ENCODE results near the gene TDRKH. TPM values are rescaled to one million over a fixed set of nuclear protein-coding genes. Genes with fewer than 3 reads are reported as not detected.

TDRKH gene
- total and polyA plus RNA-seq, 2 experiments from 2014 or later, result 7.8 to 12.9 TPM

- Histone ChIP-seq H3K4me3 (no peak overlapping the region), H3K27me3 (no peaks in the 10 kb centered on the region), H3K9me3 (ENCODE audit: low read depth) (no peaks in the 10 kb centered on the region), H3K4me1 (ENCODE audit: low read depth) (peaks cover 3% of the 10 kb centered on the region), H3K36me3 (no peaks in the 10 kb centered on the region), H3K27ac (no peak overlapping the region)
- DNase-seq (ENCODE audit: low read depth in 1 of 2, low spot score in 1 of 2), result peak in 1 of 2 donors; percentile 55
- no peak for TF ChIP-seq CTCF (IDR thresholded peaks at IDR 0.05; ENCODE audit: low read depth, low read length)
Measured at GRCh38 chr1:151811181-151811580, 20.9 kb upstream of the TDRKH start.

GRCh38 chr1:151809985-151810556 is 19.8 kb upstream of the TDRKH start:
- no peaks in the 10 kb centered on the region for H3K27me3 ChIP-seq
- no peaks in the 10 kb centered on the region for H3K9me3 ChIP-seq (ENCODE audit: low read depth)
- TF ChIP-seq CTCF (IDR thresholded peaks at IDR 0.05; ENCODE audit: low read depth, low read length), result no peak
- no peak overlapping the region for H3K27ac ChIP-seq
- H3K36me3 ChIP-seq, result no peaks in the 10 kb centered on the region
- DNase-seq (ENCODE audit: low read depth in 1 of 2, low spot score in 1 of 2), result no peak
- no peak overlapping the region for H3K4me3 ChIP-seq
- no peaks in the 10 kb centered on the region for H3K4me1 ChIP-seq (ENCODE audit: low read depth)

GRCh38 chr1:151809290-151809984 is 19.1 kb upstream of the TDRKH start:
- H3K27me3 ChIP-seq, result peaks cover 4% of the 10 kb centered on the region
- no peak for DNase-seq (ENCODE audit: low read depth in 1 of 2, low spot score in 1 of 2)
- H3K36me3 ChIP-seq, result no peaks in the 10 kb centered on the region
- TF ChIP-seq CTCF (IDR thresholded peaks at IDR 0.05; ENCODE audit: low read depth, low read length), result no peak
- no peak overlapping the region for H3K4me3 ChIP-seq
- H3K27ac ChIP-seq, result no peak overlapping the region
- H3K9me3 ChIP-seq (ENCODE audit: low read depth), result no peaks in the 10 kb centered on the region
- H3K4me1 ChIP-seq (ENCODE audit: low read depth), result no peaks in the 10 kb centered on the region

- Histone ChIP-seq H3K9me3 (ENCODE audit: low read depth) (no peaks in the 10 kb centered on the region), H3K4me1 (ENCODE audit: low read depth) (no peaks in the 10 kb centered on the region), H3K36me3 (no peaks in the 10 kb centered on the region), H3K27me3 (peaks cover 4% of the 10 kb centered on the region), H3K4me3 (no peak overlapping the region), H3K27ac (no peak overlapping the region)
- no peak for DNase-seq (ENCODE audit: low read depth in 1 of 2, low spot score in 1 of 2)
- TF ChIP-seq CTCF (IDR thresholded peaks at IDR 0.05; ENCODE audit: low read depth, low read length), result no peak
Measured at GRCh38 chr1:151807766-151808165, 17.5 kb upstream of the TDRKH start.

GRCh38 chr1:151807131-151807530 is 16.8 kb upstream of the TDRKH start:
- DNase-seq (ENCODE audit: low read depth in 1 of 2, low spot score in 1 of 2), result no peak
- H3K27me3 ChIP-seq, result peaks cover 4% of the 10 kb centered on the region
- H3K36me3 ChIP-seq, result no peaks in the 10 kb centered on the region
- TF ChIP-seq CTCF (IDR thresholded peaks at IDR 0.05; ENCODE audit: low read depth, low read length), result no peak
- H3K9me3 ChIP-seq (ENCODE audit: low read depth), result no peaks in the 10 kb centered on the region
- no peaks in the 10 kb centered on the region for H3K4me1 ChIP-seq (ENCODE audit: low read depth)
- H3K27ac ChIP-seq, result no peak overlapping the region
- H3K4me3 ChIP-seq, result no peak overlapping the region
